H7 (cell line): Measurements from ENCODE around the gene KIAA0825. TPM values are rescaled to one million over a fixed set of nuclear protein-coding genes. Genes with fewer than 3 reads are reported as not detected.

Experiments
- DNase-seq: peaks from one replicate; pipeline ENCODE4 v3.0.0; 2012
- H3K27me3 ChIP-seq: 2 replicates; pipeline ENCODE4 v1.6.0; 2011; ENCODE audit warnings: mild to moderate bottlenecking, low read length; ENCODE audit not compliant: control insufficient read depth, insufficient read depth
- H3K36me3 ChIP-seq: replicated peaks from 2 replicates; pipeline ENCODE4 v1.5.1; 2011; ENCODE audit warnings: low read length; ENCODE audit not compliant: control insufficient read depth, insufficient read depth
- H3K4me3 ChIP-seq: 2 replicates; pipeline ENCODE4 v1.5.1; 2011; ENCODE audit warnings: low read depth, mild to moderate bottlenecking, control low read depth, low read length, moderate library complexity; ENCODE audit not compliant: insufficient read depth
- total RNA-seq: library from RNA; depleted of rRNA; stranded (reverse); fragments of >200 nt; shearing (Covaris generic); gene quantifications from 2 replicates; pipeline ENCODE4 v1.2.3, GENCODE V29; 2014

Gene KIAA0825
- total RNA-seq, 1 experiment from 2014 or later, result 1.5 TPM

DNA sequence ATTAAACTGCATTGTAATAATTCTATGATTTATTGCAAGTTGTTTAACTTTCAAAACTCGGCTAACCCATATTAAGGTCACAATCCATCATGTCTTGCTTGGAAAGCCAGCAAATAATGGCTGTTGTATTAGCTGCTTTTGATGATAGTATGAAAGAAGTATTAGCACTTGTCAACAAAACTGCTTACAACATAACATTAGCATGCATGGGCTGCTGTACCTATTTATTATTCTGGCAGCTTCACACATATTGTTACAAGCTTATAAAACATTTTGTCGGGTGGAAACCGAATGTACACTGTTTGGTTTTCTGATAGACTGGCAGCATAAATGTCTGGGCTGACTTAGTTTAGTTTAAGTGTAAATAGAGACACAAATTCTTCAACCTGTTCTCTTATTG is 378.3 kb downstream of the KIAA0825 start:
- Histone ChIP-seq H3K36me3 (peaks cover 7% of the 10 kb centered on the region), H3K27me3 (no peaks in the 10 kb centered on the region), H3K4me3 (no peak overlapping the region)
- DNase-seq, result no peak

- no peaks in the 10 kb centered on the region for H3K27me3 ChIP-seq
- peaks cover 7% of the 10 kb centered on the region for H3K36me3 ChIP-seq
- no peak overlapping the region for H3K4me3 ChIP-seq
- no peak for DNase-seq
Measured at GRCh38 chr5:94239266-94239665, 379.1 kb downstream of the KIAA0825 start.

GRCh38 chr5:94234987-94235386 is 383.4 kb downstream of the KIAA0825 start:
- peaks cover 7% of the 10 kb centered on the region for H3K36me3 ChIP-seq
- DNase-seq, result no peak
- no peak overlapping the region for H3K4me3 ChIP-seq
- no peaks in the 10 kb centered on the region for H3K27me3 ChIP-seq

- Histone ChIP-seq H3K27me3 (no peaks in the 10 kb centered on the region), H3K36me3 (no peaks in the 10 kb centered on the region; the same call in 1 of the 2 replicates), H3K4me3 (no peak overlapping the region)
- no peak for DNase-seq
Measured at GRCh38 chr5:94228791-94229190, 389.6 kb downstream of the KIAA0825 start.

- no peak for DNase-seq
- H3K4me3 ChIP-seq, result no peak overlapping the region
- no peaks in the 10 kb centered on the region for H3K27me3 ChIP-seq
- no peaks in the 10 kb centered on the region for H3K36me3 ChIP-seq
Measured at GRCh38 chr5:94223235-94223634, 395.2 kb downstream of the KIAA0825 start.

DNA sequence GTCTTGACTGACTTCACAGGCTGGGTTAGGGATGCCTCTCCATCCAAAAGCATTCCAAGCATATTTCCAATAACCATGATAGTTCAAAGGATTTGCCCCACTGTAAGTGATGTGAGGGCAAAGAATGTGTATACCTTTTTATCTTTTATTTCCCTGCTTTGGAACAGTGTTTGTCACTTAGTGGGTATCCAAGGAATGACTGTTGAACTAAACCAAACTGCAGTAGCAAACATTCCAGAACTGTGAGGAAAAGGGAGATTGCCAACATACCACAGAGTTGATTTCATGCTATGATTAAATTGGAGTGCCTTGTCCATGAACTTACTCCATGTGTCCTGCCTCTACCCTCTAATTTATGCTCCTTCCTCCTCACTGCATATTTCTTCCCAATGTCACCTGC is 400.0 kb downstream of the KIAA0825 start:
- Histone ChIP-seq H3K36me3 (no peaks in the 10 kb centered on the region), H3K4me3 (no peak overlapping the region), H3K27me3 (no peaks in the 10 kb centered on the region)
- DNase-seq, result no peak

DNA sequence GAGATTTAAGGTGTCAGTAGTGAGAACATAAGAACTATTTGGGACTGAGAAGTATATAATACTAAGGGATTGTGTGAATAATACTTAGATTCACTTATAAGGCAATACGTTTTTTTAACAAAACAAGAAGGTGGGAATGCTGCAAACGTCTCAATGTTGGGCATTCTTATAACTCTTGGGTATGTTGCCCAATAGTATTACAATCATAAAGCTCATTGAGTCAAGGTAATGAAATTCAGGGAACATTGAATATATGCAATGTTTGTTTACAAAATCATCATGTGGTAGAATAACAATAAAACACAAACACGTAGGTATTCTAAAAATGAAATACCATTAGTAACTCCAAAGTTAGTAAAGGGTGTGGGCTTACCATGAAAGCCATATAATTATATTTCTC is 400.7 kb downstream of the KIAA0825 start:
- H3K4me3 ChIP-seq, result no peak overlapping the region
- no peaks in the 10 kb centered on the region for H3K36me3 ChIP-seq
- no peak for DNase-seq
- no peaks in the 10 kb centered on the region for H3K27me3 ChIP-seq

GRCh38 chr5:94217216-94217615 is 401.2 kb downstream of the KIAA0825 start:
- Histone ChIP-seq H3K27me3 (no peaks in the 10 kb centered on the region), H3K4me3 (no peak overlapping the region), H3K36me3 (no peaks in the 10 kb centered on the region)
- DNase-seq, result no peak

- DNase-seq, result no peak
- no peak overlapping the region for H3K4me3 ChIP-seq
Measured at GRCh38 chr5:94212476-94212875, 405.9 kb downstream of the KIAA0825 start.

GRCh38 chr5:94209774-94210355 is 408.5 kb downstream of the KIAA0825 start:
- H3K4me3 ChIP-seq, result no peak overlapping the region
- H3K36me3 ChIP-seq, result no peaks in the 10 kb centered on the region
- H3K27me3 ChIP-seq, result no peaks in the 10 kb centered on the region
- no peak for DNase-seq

More at GRCh38 chr5:94212476-94212875, 405.9 kb downstream of the KIAA0825 start:
- Histone ChIP-seq H3K36me3 (no peaks in the 10 kb centered on the region), H3K27me3 (no peaks in the 10 kb centered on the region)

DNA sequence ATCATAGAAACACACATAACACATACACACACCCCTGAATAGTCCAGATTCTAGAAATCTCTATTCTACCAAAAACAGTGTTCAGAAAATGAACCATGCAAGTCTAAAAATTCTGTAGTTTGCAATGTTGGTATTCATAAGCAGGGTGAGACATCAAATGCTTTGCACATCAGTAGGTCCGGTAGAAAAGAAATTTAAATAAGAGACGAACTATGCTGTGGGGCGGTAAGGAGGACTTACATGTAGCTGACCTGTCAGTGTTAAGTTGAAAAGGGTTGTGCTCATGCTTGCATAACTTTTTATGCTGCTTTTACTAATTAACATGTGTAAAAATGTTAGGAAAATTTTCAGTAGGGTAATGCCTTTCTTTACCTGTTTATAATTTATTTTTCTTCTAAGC is 409.1 kb downstream of the KIAA0825 start:
- Histone ChIP-seq H3K27me3 (no peaks in the 10 kb centered on the region), H3K36me3 (no peaks in the 10 kb centered on the region), H3K4me3 (no peak overlapping the region)
- no peak for DNase-seq

DNA sequence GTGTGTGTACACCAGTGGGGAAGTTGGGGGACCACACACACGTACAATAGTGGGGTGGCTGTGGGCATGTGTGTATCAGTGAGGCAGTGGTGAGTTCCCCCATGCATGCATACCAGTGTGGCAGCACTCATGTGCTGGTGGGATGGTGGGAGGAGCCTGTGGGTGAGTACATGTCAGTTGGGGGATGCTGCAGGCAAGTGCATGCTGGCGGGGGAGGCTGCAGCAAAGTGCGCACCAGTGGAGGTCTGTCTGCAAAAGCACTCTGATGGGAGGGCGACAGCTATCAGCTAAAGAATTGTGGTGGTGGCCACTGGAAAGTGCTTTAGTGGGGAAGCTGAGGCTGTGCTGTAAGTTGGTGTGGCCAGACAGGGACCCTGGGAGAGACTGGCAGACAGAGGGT is 418.8 kb downstream of the KIAA0825 start:
- no peaks in the 10 kb centered on the region for H3K27me3 ChIP-seq
- H3K36me3 ChIP-seq, result peaks cover 5% of the 10 kb centered on the region; the same call in 1 of the 2 replicates
- no peak overlapping the region for H3K4me3 ChIP-seq
- no peak for DNase-seq

DNA sequence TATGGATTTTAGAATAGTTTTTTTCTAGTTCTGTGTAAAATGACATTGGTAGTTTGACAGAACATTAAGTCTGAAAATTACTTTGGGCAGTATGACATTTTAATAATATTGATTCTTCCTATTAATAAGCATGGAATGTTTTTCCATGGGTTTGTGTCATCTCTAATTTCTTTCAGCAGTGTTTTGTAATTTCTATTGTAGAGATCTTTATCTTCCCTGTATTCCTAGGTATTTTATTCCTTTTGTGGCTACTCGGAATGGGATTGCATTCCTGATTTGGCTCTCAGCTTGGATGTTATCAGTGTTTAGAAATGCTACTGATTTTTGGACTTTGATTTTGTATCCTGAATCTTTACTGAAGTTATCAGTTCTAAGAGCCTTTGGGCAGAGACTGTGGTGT is 420.4 kb downstream of the KIAA0825 start:
- no peak for DNase-seq
- no peak overlapping the region for H3K4me3 ChIP-seq

GRCh38 chr5:94196953-94197352 is 421.5 kb downstream of the KIAA0825 start:
- Histone ChIP-seq H3K4me3 (no peak overlapping the region), H3K36me3 (peaks cover 5% of the 10 kb centered on the region; the same call in 1 of the 2 replicates), H3K27me3 (no peaks in the 10 kb centered on the region)
- no peak for DNase-seq

More for the DNA sequence above, 420.4 kb downstream of the KIAA0825 start:
- Histone ChIP-seq H3K36me3 (peaks cover 5% of the 10 kb centered on the region; the same call in 1 of the 2 replicates), H3K27me3 (no peaks in the 10 kb centered on the region)

GRCh38 chr5:94192658-94193391 is 425.6 kb downstream of the KIAA0825 start:
- DNase-seq, result no peak

More at GRCh38 chr5:94192658-94193391, 425.6 kb downstream of the KIAA0825 start:
- Histone ChIP-seq H3K4me3 (no peak overlapping the region), H3K27me3 (no peaks in the 10 kb centered on the region), H3K36me3 (no peaks in the 10 kb centered on the region)
